Right atrium auricular region (tissue), 2 donors: ENCODE results near the gene PFDN2. TPM values are rescaled to one million over a fixed set of nuclear protein-coding genes. Genes with fewer than 3 reads are reported as not detected.

ENCODE experiments used
- DNase-seq: peaks from one replicate; pipeline ENCODE4 v3.0.0-alpha.2; 2019; ENCODE audit warnings: low spot score
- H3K27ac ChIP-seq, 2 donors: fragments of 200-600 bp; sonication (generic); 1 replicate in 1 of 2; 2 replicates in 1 of 2; pipeline ENCODE4 v1.5.1; 2016 to 2019
- H3K27me3 ChIP-seq, 2 donors: fragments of 200-600 bp; sonication (generic); one replicate each; pipeline versions ENCODE4 v1.5.1 to v1.6.0; 2017 to 2019
- H3K36me3 ChIP-seq: fragments of 200-600 bp; sonication (generic); one replicate; pipeline ENCODE4 v1.5.1; 2016
- H3K4me1 ChIP-seq, 2 donors: fragments of 200-600 bp; sonication (generic); one replicate each; pipeline versions ENCODE4 v1.5.1 to v1.6.0; 2017 to 2019
- H3K4me3 ChIP-seq, 2 donors: fragments of 200-600 bp; sonication (generic); 1 replicate in 1 of 2; 2 replicates in 1 of 2; pipeline ENCODE4 v1.5.1; 2017 to 2019; ENCODE audit warnings: mild to moderate bottlenecking in 1 of 2, moderate library complexity in 1 of 2
- H3K9me3 ChIP-seq, 2 donors: fragments of 200-600 bp; sonication (generic); one replicate each; pipeline ENCODE4 v1.5.1; 2019
- total RNA-seq, 2 donors: library from RNA; depleted of rRNA; stranded (reverse); fragments of >200 nt; gene quantifications; one replicate each; pipeline ENCODE4 v1.1.0, GENCODE V29; 2016
- TF ChIP-seq, protein P1 (sequence below), 2 donors: fragments of 200-600 bp; sonication (generic); IDR thresholded peaks; one replicate each; pipeline ENCODE4 v1.5.1; 2019; ENCODE audit warnings: antibody characterized with exemption in 2 of 2

PFDN2 gene
- total RNA-seq, 2 donors from 2014 or later, result 39.9 to 42.2 TPM

DNA sequence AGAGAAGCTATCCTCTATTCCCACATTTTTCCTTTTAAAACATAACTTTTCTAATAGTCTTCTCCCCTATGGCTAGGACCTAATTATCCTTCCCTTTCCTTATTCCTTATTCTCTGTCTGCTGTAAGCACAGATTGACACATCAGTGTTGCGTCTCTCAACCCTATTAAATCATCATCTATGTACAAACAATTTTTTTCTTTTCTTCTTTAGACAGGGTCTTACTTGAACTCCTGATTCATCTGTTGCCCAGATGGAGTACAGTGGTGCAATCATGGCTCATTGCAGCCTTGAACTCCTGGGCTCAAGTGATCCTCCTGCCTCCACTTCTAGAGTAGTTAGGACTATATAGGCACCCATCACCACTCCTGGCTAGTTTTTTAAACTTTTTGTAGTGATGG, 11.4 kb downstream of the PFDN2 start:
- DNase-seq, result no peak
- H3K27me3 ChIP-seq, result no peaks in the 10 kb centered on the region
- no peak overlapping the region for H3K4me3 ChIP-seq
- peaks cover 12% of the 10 kb centered on the region for H3K36me3 ChIP-seq
- H3K4me1 ChIP-seq, result no peaks in the 10 kb centered on the region
- no peaks in the 10 kb centered on the region for H3K9me3 ChIP-seq
- TF ChIP-seq, protein P1, sequence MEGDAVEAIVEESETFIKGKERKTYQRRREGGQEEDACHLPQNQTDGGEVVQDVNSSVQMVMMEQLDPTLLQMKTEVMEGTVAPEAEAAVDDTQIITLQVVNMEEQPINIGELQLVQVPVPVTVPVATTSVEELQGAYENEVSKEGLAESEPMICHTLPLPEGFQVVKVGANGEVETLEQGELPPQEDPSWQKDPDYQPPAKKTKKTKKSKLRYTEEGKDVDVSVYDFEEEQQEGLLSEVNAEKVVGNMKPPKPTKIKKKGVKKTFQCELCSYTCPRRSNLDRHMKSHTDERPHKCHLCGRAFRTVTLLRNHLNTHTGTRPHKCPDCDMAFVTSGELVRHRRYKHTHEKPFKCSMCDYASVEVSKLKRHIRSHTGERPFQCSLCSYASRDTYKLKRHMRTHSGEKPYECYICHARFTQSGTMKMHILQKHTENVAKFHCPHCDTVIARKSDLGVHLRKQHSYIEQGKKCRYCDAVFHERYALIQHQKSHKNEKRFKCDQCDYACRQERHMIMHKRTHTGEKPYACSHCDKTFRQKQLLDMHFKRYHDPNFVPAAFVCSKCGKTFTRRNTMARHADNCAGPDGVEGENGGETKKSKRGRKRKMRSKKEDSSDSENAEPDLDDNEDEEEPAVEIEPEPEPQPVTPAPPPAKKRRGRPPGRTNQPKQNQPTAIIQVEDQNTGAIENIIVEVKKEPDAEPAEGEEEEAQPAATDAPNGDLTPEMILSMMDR (IDR thresholded peaks at IDR 0.05), result no peak
- H3K27ac ChIP-seq, result no peak overlapping the region

DNA sequence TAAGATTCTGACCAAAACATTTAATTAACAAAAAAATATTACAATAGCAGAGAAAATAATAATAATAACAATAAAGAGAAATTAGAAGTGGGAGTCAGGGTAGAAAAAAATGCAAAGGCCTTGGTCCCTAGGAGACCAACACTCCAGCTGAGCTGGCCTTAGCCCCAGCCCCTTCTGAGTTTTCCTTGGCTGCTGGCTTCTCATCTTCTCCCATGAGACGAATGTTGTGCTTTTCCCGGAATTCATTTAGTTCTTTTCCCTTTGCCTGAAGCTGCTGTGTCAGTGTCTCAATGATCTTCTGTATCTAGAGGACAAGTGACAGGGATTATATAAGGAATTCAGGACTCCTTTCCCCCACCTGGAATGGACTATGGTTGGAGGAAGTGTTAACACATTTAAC, 17.3 kb downstream of the PFDN2 start:
- H3K36me3 ChIP-seq, result peaks cover 24% of the 10 kb centered on the region
- no peak overlapping the region for H3K27ac ChIP-seq
- peaks cover 0 to 23% of the 10 kb centered on the region in 2 donors for H3K4me1 ChIP-seq
- no peaks in the 10 kb centered on the region for H3K9me3 ChIP-seq
- no peak overlapping the region for H3K4me3 ChIP-seq
- TF ChIP-seq, protein P1 (IDR thresholded peaks at IDR 0.05), result no peak
- no peak for DNase-seq
- H3K27me3 ChIP-seq, result no peaks in the 10 kb centered on the region

DNA sequence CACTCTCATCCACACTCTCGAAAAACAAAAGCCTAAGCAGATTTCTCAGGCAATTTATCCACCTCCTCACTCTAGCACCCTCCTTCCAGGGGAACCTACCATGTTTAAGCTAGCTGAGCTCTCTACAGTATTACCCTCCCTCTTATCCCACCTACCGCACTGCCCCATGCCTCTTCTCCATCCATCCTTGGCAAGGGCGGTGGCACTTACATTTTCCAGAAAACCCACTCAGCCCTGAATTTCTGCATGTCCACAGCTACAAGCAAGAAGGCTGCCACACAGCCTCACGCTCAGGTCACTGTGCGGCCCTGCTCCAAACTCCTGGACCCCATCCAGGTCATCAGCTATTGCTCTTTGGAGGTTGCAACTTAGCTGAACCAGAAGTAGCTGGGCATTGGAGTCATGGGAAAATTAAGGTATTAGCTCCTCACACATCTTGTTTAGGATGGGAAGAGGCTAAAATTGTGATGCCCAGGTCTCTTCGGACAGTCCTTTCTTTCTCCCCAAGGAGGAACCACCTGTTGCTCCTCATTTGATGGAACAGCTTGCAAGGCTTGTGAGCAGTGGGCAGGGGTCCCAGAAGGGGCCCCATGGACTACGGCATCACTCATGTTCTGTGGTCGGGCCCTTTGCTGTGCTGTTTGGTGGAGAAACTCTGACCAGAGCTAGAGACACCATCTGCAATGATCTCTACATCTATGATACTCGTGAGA, 18.6 kb downstream of the PFDN2 start:
- Histone ChIP-seq H3K9me3 (no peaks in the 10 kb centered on the region), H3K4me3 (peak overlapping the region in 1 of 2 donors; percentile 66), H3K27ac (no peak overlapping the region), H3K27me3 (no peaks in the 10 kb centered on the region), H3K36me3 (peaks cover 24% of the 10 kb centered on the region), H3K4me1 (peaks cover 0 to 23% of the 10 kb centered on the region in 2 donors)
- TF ChIP-seq, protein P1 (IDR thresholded peaks at IDR 0.05), result no peak
- no peak for DNase-seq

DNA sequence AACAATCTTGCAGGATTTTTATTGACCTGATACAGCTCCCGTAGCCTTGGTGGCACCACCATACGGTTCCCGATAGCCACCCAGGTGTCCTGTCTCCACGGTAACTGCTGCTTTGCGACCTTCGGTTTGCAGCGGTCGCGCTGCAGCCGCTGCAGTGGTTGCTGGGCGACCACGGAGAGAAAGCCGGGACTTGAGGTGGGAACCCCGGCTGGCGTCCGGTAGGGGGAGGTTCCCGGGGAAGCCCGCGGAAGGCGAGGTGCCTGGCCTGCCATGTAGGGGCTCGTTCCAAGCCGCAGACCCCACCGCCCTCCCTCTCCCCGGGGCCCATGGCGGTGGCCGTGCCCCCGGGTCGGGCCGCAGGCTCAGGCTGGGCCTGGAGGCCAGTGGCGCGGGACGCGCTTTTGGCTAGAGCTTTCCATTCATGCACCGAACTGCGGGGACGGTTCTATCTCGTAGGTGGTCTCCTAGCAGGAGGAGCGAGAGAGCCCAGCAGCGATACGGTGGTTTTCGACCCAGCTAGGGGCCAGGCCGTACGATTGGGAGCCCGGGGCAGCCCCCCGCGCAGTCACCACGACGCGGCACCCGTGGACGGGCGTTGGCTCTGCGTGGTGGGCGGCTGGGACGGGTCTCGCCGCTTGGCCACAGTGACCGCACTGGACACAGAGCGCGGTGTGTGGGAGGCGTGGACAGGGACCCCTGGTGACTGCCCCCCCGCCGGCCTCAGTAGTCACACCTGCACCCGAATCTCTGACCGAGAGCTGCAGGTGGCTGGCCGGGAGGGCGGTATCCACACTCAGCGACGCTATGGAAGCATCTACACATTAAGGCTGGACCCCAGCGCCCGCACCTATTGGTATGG, 19.4 kb downstream of the PFDN2 start, which contains the start of gene KLHDC9:
Gene KLHDC9 (plus strand): TSS at position 152 of the 859 bp plus-strand sequence. CDS start 175 bp downstream, at position 327.
- no peak for DNase-seq
- H3K4me3 ChIP-seq, result peak within 1 kb of the TSS; percentile 48 to 66
- peak within 1 kb of the TSS; percentile 57 to 58 for H3K27ac ChIP-seq
- no peaks in the 10 kb centered on the region for H3K9me3 ChIP-seq
- peaks cover 0 to 23% of the 10 kb centered on the region in 2 donors for H3K4me1 ChIP-seq
- TF ChIP-seq, protein P1 (IDR thresholded peaks at IDR 0.05), result no peak
- H3K36me3 ChIP-seq, result peaks cover 24% of the 10 kb centered on the region
- H3K27me3 ChIP-seq, result no peaks in the 10 kb centered on the region

DNA sequence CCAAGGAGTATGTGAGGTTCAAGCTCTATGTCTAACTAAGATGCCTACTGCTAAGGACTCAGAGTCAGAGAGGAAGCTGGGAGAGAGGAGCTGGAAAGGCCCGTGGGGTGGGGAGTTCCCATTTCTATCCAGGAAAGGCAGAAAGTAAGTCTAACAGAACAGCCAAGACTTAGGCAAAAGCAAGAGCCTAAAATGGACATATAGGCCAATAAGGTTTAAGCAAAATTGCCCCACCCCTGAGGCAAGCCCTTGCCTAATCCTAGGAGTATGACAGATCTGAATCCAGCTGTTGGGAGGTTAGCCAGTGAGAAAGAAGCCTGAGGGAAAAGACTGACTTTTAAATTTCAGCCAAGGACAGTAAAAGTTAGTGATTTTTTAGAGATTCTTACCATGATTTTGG, 21.3 kb downstream of the PFDN2 start:
- H3K9me3 ChIP-seq, result no peaks in the 10 kb centered on the region
- no peak overlapping the region for H3K4me3 ChIP-seq
- no peaks in the 10 kb centered on the region for H3K27me3 ChIP-seq
- peaks cover 0 to 23% of the 10 kb centered on the region in 2 donors for H3K4me1 ChIP-seq
- TF ChIP-seq, protein P1 (IDR thresholded peaks at IDR 0.05), result no peak
- H3K27ac ChIP-seq, result peak overlapping the region in 1 of 2 donors; percentile 57
- H3K36me3 ChIP-seq, result peaks cover 12% of the 10 kb centered on the region
- peak; percentile 90 for DNase-seq
